ENCODE measurements around the gene NATD1.

DNA sequence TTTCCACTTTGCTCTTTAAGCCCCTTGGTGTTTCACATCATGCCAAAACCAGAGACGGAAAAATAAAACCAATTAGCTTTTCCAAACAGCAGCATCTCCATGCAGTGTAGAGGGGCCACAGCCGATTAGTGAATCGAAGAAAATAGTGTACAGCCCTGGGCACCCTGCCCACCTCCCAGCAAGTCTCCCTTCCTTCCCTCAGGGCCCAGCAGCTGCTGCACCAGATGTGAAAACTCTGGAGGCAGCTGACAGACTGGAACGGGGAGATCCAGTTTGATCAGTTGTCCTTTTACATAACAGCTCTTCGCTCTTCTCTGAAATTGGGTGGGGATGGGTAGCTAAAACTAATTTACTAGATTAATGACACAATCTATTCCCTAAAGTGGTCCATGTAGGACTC, 58.5 kb downstream of the NATD1 start:
- TF ChIP-seq EZH2 (IDR thresholded peaks at IDR 0.05; ENCODE audit: insufficient read depth, poor library complexity, severe bottlenecking) (no peak), EZH2phosphoT487 (IDR thresholded peaks at IDR 0.05; ENCODE audit: insufficient read depth, low read depth) (no peak)
